ENCODE measurements around the gene NLGN2. TPM values are rescaled to one million over a fixed set of nuclear protein-coding genes. Genes with fewer than 3 reads are reported as not detected.

The NLGN2 gene
- total and polyA plus RNA-seq, 2 of the 8 experiments (the other 6 are each of a cell fraction or from before 2014, with no cell fraction given) = 21.2 to 62.8 TPM

- TF ChIP-seq CTCF (IDR thresholded peaks at IDR 0.05; ENCODE audit: control extremely low read depth in 1 of 3, insufficient read depth in 1 of 3, low read depth in 1 of 3, low read length in 3 of 3) (no peak), POLR2A (IDR thresholded peaks at IDR 0.05; ENCODE audit: control extremely low read depth in 1 of 2, low read depth in 2 of 2, low read length in 2 of 2) (peak in 1 of 2 experiments; percentile 28; a peak in 1 of 3 replicates), YY1 (IDR thresholded peaks at IDR 0.05; ENCODE audit: low read depth, low read length) (peak; percentile 48), BACH1 (IDR thresholded peaks at IDR 0.05; ENCODE audit: low read length) (no peak), SP4 (IDR thresholded peaks at IDR 0.05; ENCODE audit: low read length) (no peak)
- TF ChIP-seq, protein P1, sequence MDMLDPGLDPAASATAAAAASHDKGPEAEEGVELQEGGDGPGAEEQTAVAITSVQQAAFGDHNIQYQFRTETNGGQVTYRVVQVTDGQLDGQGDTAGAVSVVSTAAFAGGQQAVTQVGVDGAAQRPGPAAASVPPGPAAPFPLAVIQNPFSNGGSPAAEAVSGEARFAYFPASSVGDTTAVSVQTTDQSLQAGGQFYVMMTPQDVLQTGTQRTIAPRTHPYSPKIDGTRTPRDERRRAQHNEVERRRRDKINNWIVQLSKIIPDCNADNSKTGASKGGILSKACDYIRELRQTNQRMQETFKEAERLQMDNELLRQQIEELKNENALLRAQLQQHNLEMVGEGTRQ (IDR thresholded peaks at IDR 0.05; ENCODE audit: low read length) = peak; percentile 9; the same call in 1 of the 2 replicates
Observed at GRCh38 chr17:7383742-7384488, 23.7 kb upstream of the NLGN2 start (continued).
